ENCODE measurements around the gene DCLK1.

The DCLK1 gene

DNA sequence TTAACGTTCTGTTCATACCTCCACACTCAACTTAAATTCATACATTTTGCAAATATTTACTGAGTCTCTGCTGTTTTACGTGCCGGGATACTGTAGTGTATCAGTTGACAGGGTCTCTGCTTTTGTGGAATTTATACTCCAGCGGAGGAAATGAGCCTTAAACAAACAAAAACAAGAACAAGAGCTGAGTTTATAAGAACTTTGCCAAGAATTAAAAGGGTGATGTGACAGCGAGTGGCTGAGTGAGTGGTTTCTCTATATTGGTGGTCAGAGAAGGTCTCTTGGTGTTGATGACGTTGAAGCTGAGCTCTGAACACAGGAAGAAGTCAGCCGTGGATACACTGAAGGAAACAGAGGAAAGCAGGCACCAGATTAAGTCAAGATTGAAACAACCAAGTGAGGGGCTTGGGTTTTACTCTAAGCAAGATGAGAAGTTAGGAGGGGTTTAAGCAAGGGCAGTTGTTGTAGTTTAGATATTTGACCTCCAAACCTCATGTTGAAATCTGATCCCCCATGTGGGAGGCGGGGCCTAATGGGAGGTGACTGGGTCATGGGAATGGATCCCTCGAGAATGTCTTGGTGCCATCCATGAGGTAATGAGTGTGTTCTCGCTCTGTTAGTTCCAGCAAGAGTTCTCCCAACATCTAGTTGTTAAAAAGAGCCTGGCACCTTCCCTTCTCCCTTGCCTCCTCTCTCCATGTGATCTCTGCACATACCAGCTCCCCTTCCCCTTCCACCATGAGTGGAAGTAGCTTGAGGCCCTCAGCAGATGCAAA lies 248.3 kb downstream of the DCLK1 start:
- Histone ChIP-seq H3K4me2 (no peak overlapping the region), H3K9ac (no peak overlapping the region), H3K4me1 (no peaks in the 10 kb centered on the region), H3K27me3 (no peaks in the 10 kb centered on the region), H4K20me1 (no peaks in the 10 kb centered on the region), H3K36me3 (no peaks in the 10 kb centered on the region), H3K9me3 (no peaks in the 10 kb centered on the region), H3K27ac (no peak overlapping the region), H3K4me3 (no peak overlapping the region)
- TF ChIP-seq Cebpa-rat (IDR thresholded peaks at IDR 0.05) = no peak

DNA sequence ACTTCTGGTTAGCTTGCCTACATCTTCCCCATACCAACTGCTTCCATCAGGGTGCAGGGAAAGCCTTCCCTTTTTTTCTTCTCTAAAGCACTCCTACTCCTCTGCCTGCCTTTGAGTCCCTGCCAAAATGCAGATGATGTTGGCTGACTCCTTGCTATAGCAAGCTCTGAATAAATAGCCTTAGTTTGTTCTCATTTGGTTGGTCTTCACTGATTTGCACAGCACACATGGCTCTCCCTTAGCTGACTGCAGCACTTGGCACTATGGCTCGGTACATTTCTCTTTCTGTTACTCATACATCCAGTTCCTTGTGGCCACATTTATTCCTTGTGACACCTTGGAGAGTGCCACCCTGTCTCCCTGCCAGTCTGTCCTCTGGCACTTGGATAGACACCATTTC lies 249.8 kb downstream of the DCLK1 start:
- no peak for TF ChIP-seq Cebpa-rat (IDR thresholded peaks at IDR 0.05)
- no peaks in the 10 kb centered on the region for H3K9me3 ChIP-seq
- no peaks in the 10 kb centered on the region for H4K20me1 ChIP-seq

DNA sequence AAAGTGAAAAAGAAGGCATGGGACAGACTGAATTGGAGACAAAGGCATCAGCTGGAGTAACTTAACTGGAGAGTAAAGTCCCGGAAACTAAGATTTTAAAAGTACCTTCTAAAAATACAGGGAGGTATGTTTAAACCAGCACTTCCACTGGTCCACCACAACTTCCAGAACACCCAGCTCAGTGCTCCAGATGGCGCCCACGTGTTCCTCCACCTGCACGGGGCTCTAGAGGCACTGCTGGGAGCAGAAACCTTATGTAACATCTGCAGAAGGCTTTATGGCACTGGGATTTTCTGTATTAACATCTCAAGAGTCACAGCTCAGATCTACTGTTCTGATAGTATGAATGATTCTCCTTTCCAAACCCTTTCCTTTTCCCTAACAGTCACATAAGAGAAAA lies 252.1 kb downstream of the DCLK1 start:
- no peak for TF ChIP-seq Cebpa-rat (IDR thresholded peaks at IDR 0.05)
- Histone ChIP-seq H3K27ac (no peak overlapping the region), H3K9me3 (no peaks in the 10 kb centered on the region), H4K20me1 (no peaks in the 10 kb centered on the region), H3K27me3 (no peaks in the 10 kb centered on the region), H3K4me2 (no peak overlapping the region), H3K9ac (no peak overlapping the region), H3K4me1 (no peaks in the 10 kb centered on the region), H3K36me3 (no peaks in the 10 kb centered on the region), H3K4me3 (no peak overlapping the region)

More for the DNA sequence above, 249.8 kb downstream of the DCLK1 start:
- Histone ChIP-seq H3K36me3 (no peaks in the 10 kb centered on the region), H3K27me3 (no peaks in the 10 kb centered on the region), H3K4me3 (no peak overlapping the region), H3K27ac (no peak overlapping the region), H3K4me2 (no peak overlapping the region), H3K9ac (no peak overlapping the region), H3K4me1 (no peaks in the 10 kb centered on the region)

DNA sequence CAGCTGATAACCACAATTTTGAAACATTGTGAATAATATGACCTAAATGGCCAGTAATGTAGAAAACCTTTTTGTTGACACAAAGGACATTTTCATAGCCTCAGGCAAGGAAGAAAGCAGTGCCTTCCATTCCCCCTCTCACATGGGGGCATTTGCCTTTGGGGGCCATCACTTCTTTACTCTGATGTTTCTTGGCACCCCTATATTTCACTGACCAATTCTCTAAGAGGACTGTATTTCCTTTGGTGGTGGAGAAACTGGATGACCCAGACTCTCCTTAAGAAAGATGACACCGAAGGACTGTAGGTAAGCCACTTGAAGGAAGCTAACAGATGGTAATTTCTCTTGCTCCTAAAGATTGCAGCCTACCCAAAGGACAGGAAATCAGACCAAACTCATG lies 254.6 kb downstream of the DCLK1 start:
- no peak overlapping the region for H3K9ac ChIP-seq
- H3K27ac ChIP-seq = no peak overlapping the region
- H3K4me1 ChIP-seq = no peaks in the 10 kb centered on the region
- H3K36me3 ChIP-seq = no peaks in the 10 kb centered on the region
- H3K4me2 ChIP-seq = no peak overlapping the region
- H3K27me3 ChIP-seq = no peaks in the 10 kb centered on the region
- H3K4me3 ChIP-seq = no peak overlapping the region
- TF ChIP-seq Cebpa-rat (IDR thresholded peaks at IDR 0.05) = no peak
- H4K20me1 ChIP-seq = no peaks in the 10 kb centered on the region
- H3K9me3 ChIP-seq = no peaks in the 10 kb centered on the region

DNA sequence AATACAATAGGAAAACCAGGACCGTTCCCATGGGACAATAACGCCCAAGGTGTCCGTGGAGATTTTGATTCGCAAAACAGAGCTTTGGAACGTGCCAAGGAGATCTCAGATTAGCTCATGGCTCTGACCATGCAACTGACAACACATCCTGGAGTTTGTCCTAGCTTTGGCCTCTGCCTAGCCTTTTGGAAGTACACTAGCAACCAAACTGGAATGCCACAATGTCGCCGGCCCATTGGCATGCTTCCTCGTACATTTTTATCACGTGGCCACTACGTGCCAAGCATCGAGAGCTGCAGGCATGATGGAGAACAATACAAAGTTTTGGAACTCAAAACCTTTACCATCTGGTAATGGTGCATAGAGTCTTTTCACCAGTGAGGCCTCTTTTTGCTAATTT lies 256.5 kb downstream of the DCLK1 start:
- Histone ChIP-seq H3K4me1 (no peaks in the 10 kb centered on the region), H3K27ac (no peak overlapping the region), H3K4me3 (no peak overlapping the region), H3K9ac (no peak overlapping the region), H3K4me2 (no peak overlapping the region), H3K36me3 (no peaks in the 10 kb centered on the region), H3K27me3 (no peaks in the 10 kb centered on the region), H3K9me3 (no peaks in the 10 kb centered on the region), H4K20me1 (no peaks in the 10 kb centered on the region)
- TF ChIP-seq Cebpa-rat (IDR thresholded peaks at IDR 0.05) = no peak

DNA sequence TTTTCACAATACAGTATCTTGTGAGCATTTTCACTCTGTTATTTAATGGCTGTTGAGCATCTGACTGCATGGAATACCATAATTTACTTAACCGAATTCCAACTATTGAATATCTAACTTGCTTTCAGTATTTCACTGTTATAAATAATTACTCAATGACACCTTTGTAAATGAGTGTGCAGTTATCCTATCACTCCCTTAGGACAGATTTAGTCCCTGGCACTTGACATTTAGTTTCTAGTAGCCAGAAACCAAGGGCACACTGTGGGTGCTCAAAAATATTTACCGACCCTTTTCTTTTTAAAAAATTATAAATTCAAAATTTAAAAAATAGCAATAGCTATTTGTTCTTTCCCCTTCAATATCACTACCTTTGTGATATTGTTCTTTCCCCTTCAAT lies 258.8 kb downstream of the DCLK1 start:
- no peak overlapping the region for H3K9ac ChIP-seq
- no peaks in the 10 kb centered on the region for H3K9me3 ChIP-seq
- H3K27me3 ChIP-seq = no peaks in the 10 kb centered on the region
- no peak for TF ChIP-seq Cebpa-rat (IDR thresholded peaks at IDR 0.05)
- no peaks in the 10 kb centered on the region for H3K4me1 ChIP-seq
- no peak overlapping the region for H3K27ac ChIP-seq
- no peak overlapping the region for H3K4me2 ChIP-seq
- H3K4me3 ChIP-seq = no peak overlapping the region
- H4K20me1 ChIP-seq = no peaks in the 10 kb centered on the region
- H3K36me3 ChIP-seq = no peaks in the 10 kb centered on the region

DNA sequence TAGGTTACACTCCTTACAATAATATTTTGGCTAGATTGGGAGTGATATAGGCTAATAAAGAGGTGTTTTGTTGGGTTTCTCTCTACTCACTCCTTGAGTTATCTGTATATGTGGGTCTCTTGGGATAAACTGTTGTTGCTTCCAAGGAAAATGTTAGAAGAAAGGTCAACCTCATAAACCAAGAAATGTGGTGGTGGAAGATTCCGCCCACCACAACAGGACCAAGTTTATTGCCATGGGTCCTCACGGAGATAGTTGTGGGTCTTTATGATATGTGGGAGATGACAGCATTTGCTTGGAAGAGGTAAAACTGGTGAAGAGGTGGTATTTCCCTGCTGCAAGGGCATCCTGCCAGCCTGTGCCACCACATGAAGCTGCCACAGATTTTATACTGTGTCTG lies 259.6 kb downstream of the DCLK1 start:
- no peak for TF ChIP-seq Cebpa-rat (IDR thresholded peaks at IDR 0.05)
- Histone ChIP-seq H3K27me3 (no peaks in the 10 kb centered on the region), H3K27ac (no peak overlapping the region), H3K4me2 (no peak overlapping the region), H3K4me1 (no peaks in the 10 kb centered on the region), H3K9me3 (no peaks in the 10 kb centered on the region), H3K4me3 (no peak overlapping the region), H4K20me1 (no peaks in the 10 kb centered on the region), H3K36me3 (no peaks in the 10 kb centered on the region), H3K9ac (no peak overlapping the region)

DNA sequence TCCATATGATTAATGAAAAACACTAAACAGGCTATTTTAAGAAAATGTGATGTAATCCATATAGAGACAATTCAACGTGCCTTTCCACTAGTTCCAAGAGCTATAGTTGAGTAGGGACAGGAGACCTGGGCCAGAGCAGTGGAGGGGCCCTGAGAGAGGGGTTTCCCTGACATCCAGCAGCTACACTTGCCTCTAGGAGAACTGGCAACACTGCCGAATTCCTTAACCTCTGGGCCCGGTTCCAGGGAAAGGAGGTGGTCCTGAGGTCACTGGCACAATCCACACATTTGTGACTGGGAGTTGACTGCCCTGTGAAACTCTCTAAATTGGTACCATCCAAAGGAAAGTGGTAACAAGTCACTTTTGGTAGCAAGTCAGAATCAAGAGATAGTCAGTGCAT lies 264.4 kb downstream of the DCLK1 start:
- Histone ChIP-seq H3K4me2 (no peak overlapping the region), H3K9me3 (no peaks in the 10 kb centered on the region), H3K9ac (no peak overlapping the region), H3K4me1 (no peaks in the 10 kb centered on the region), H3K4me3 (no peak overlapping the region), H3K27ac (no peak overlapping the region), H4K20me1 (no peaks in the 10 kb centered on the region), H3K27me3 (no peaks in the 10 kb centered on the region), H3K36me3 (no peaks in the 10 kb centered on the region)
- TF ChIP-seq Cebpa-rat (IDR thresholded peaks at IDR 0.05) = no peak

DNA sequence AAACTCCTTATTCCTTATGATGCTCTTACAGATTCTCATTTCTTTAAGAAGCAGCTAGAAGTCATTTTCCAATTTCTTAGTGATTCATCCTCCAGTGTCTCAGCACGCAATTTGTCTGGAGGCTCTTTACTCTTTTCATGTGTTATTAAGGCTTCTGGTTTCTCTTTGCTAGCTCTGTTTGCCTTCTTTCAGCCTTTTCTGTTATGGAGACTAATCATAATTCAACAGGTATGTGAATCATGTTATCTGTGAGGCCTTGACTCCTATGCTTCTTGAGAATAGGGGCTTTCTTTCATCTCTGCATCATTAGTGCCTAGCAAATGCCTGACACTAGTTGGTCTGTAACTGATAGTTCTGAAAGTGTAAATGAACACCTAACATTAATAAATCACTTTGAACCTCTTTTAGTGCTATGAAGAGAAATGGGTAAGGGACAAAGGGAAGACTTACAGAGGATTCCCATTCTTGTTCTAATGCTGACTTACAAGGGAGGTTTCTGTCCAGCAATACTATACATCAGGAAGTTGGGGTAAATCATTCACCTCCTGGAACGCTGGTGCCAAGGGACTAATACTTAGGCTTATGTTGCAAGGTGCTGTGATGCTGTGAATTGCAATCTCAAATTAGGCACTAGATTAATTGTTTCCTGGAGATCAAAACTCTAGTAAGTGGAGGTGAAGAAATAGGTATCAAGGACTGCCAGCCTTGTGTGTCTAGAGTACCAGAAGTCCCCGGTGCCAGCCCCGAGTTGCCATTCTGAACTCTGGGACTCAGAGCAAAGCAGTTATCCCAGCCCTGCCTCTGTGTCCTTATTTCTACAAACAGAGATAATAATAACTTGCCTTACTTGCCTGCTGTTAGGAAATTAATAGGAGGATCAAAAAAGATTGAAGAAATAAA lies 265.6 kb downstream of the DCLK1 start:
- no peaks in the 10 kb centered on the region for H3K36me3 ChIP-seq
- H3K27ac ChIP-seq = no peak overlapping the region
- no peaks in the 10 kb centered on the region for H3K9me3 ChIP-seq
- no peak overlapping the region for H3K9ac ChIP-seq
- no peaks in the 10 kb centered on the region for H3K27me3 ChIP-seq
- no peak for TF ChIP-seq Cebpa-rat (IDR thresholded peaks at IDR 0.05)
- H3K4me1 ChIP-seq = no peaks in the 10 kb centered on the region
- no peaks in the 10 kb centered on the region for H4K20me1 ChIP-seq
- no peak overlapping the region for H3K4me2 ChIP-seq
- H3K4me3 ChIP-seq = no peak overlapping the region

DNA sequence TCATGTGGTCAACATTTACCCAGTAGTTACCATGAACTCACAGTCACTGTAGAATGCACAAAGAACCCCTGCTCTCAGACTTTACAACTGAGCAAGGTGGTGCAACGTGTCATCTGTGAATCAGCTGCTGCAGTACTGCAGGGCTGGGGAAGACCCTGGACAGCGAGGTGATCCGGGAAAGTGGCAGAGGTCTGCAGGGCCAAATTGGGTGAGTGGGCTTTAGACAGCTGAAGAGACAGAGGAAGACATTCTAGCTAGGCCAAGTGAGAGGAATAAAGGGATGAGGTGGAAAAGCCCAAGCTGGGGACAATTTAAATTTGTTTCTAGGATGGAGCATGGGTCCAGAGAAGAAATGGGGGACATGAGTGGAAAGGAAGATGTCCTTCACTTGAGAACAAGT lies 270.5 kb downstream of the DCLK1 start:
- no peak overlapping the region for H3K27ac ChIP-seq

More for the DNA sequence above, 270.5 kb downstream of the DCLK1 start:
- Histone ChIP-seq H4K20me1 (no peaks in the 10 kb centered on the region), H3K9ac (no peak overlapping the region), H3K27me3 (no peaks in the 10 kb centered on the region), H3K4me2 (no peak overlapping the region), H3K4me3 (no peak overlapping the region), H3K9me3 (no peaks in the 10 kb centered on the region), H3K4me1 (no peaks in the 10 kb centered on the region), H3K36me3 (no peaks in the 10 kb centered on the region)
- TF ChIP-seq Cebpa-rat (IDR thresholded peaks at IDR 0.05) = no peak
